Mesendoderm (in vitro differentiated cells): Measurements from ENCODE around the gene TAGLN2.

Experiments
- DNase-seq: peaks from one replicate; pipeline ENCODE4 v3.0.0; 2013
- H2AK5ac ChIP-seq: 2 replicates; pipeline ENCODE4 v1.6.1; 2013; ENCODE audit warnings: low read length, inconsistent platforms
- H2BK120ac ChIP-seq: 2 replicates; pipeline ENCODE4 v1.6.1; 2013; ENCODE audit warnings: low read depth, mild to moderate bottlenecking, low read length, moderate library complexity, mixed read lengths
- H2BK15ac ChIP-seq: replicated peaks from 2 replicates; pipeline ENCODE4 v1.6.1; 2013; ENCODE audit warnings: low read depth, mild to moderate bottlenecking, moderate library complexity
- H2BK5ac ChIP-seq: 2 replicates; pipeline ENCODE4 v1.6.1; 2013; ENCODE audit warnings: low read length, inconsistent platforms
- H3K18ac ChIP-seq: 2 replicates; pipeline ENCODE4 v1.6.1; 2013; ENCODE audit warnings: mild to moderate bottlenecking, low read length, mixed read lengths
- H3K23ac ChIP-seq: one replicate; pipeline ENCODE4 v1.6.1; 2013; ENCODE audit warnings: low read length
- H3K27ac ChIP-seq: 2 replicates; pipeline ENCODE4 v1.5.1; 2013; ENCODE audit warnings: low read depth, mild to moderate bottlenecking, inconsistent platforms, low read length, moderate library complexity
- H3K27me3 ChIP-seq: 2 replicates; pipeline ENCODE4 v1.6.1; 2013; ENCODE audit warnings: low read length, control low read depth, mild to moderate bottlenecking, inconsistent platforms; ENCODE audit not compliant: insufficient read depth, poor library complexity
- H3K36me3 ChIP-seq: 2 replicates; pipeline ENCODE4 v1.6.1; 2013; ENCODE audit warnings: low read length, inconsistent platforms; ENCODE audit not compliant: control insufficient read depth, insufficient read depth
- H3K4ac ChIP-seq: one replicate; pipeline ENCODE4 v1.6.1; 2013; ENCODE audit warnings: low read depth, mild to moderate bottlenecking, low read length, moderate library complexity
- H3K4me1 ChIP-seq: 2 replicates; pipeline ENCODE4 v1.6.1; 2013; ENCODE audit warnings: low read depth, low read length, inconsistent platforms; ENCODE audit not compliant: control insufficient read depth
- H3K4me2 ChIP-seq: 2 replicates; pipeline ENCODE4 v1.6.1; 2013; ENCODE audit warnings: low read length
- H3K4me3 ChIP-seq: 2 replicates; pipeline ENCODE4 v1.5.1; 2013; ENCODE audit warnings: mild to moderate bottlenecking, low read length
- H3K56ac ChIP-seq: one replicate; pipeline ENCODE4 v1.6.1; 2013; ENCODE audit warnings: low read length
- H3K79me1 ChIP-seq: 2 replicates; pipeline ENCODE4 v1.6.1; 2013; ENCODE audit warnings: low read length, inconsistent platforms
- H3K79me2 ChIP-seq: 2 replicates; pipeline ENCODE4 v1.6.1; 2013; ENCODE audit warnings: mild to moderate bottlenecking, low read length; ENCODE audit not compliant: control insufficient read depth, insufficient read depth
- H3K9ac ChIP-seq: 2 replicates; pipeline ENCODE4 v1.6.1; 2013; ENCODE audit warnings: low read length, inconsistent platforms
- H4K5ac ChIP-seq: one replicate; pipeline ENCODE4 v1.6.1; 2013; ENCODE audit warnings: low read length
- H4K8ac ChIP-seq: one replicate; pipeline ENCODE4 v1.6.1; 2013; ENCODE audit warnings: low read depth, mild to moderate bottlenecking, control low read depth, low read length, moderate library complexity
- WGBS: extraction: QIAGEN DNeasy Blood & Tissue Kit; methylation state at CpG from one replicate; pipeline ENCODE4 v1.1.7; 2013; ENCODE audit warnings: low lambda C conversion rate, missing lambda C conversion rate; ENCODE audit not compliant: insufficient coverage; ENCODE audit errors: extremely low coverage; 5-methylcytosine and 5-hydroxymethylcytosine counted together

Gene TAGLN2

GRCh38 chr1:159919236-159919865 lies 6.0 kb downstream of the TAGLN2 start:
- Histone ChIP-seq H3K23ac (no peak overlapping the region), H3K36me3 (peaks cover 8% of the 10 kb centered on the region), H4K8ac (no peak overlapping the region), H3K79me2 (peaks cover 47% of the 10 kb centered on the region), H2AK5ac (no peak overlapping the region), H3K79me1 (peaks cover 21% of the 10 kb centered on the region), H2BK5ac (no peak overlapping the region), H3K4ac (no peak overlapping the region), H3K9ac (no peak overlapping the region), H3K27ac (no peak overlapping the region), H3K4me1 (peaks cover 32% of the 10 kb centered on the region), H3K27me3 (no peaks in the 10 kb centered on the region), H3K56ac (no peak overlapping the region), H3K4me3 (no peak overlapping the region), H2BK120ac (no peak overlapping the region), H2BK15ac (no peak overlapping the region), H3K4me2 (no peak overlapping the region), H3K18ac (no peak overlapping the region), H4K5ac (no peak overlapping the region)
- no CpG with 5 or more reads among the region's 10 CpGs for WGBS
- no peak for DNase-seq

- H3K23ac ChIP-seq, result no peak overlapping the region
- no peak overlapping the region for H3K18ac ChIP-seq
- peaks cover 21% of the 10 kb centered on the region for H3K79me1 ChIP-seq
- H3K27me3 ChIP-seq, result no peaks in the 10 kb centered on the region
- no peak overlapping the region for H3K4ac ChIP-seq
- H4K8ac ChIP-seq, result no peak overlapping the region
- no peak overlapping the region for H3K4me2 ChIP-seq
- no peak overlapping the region for H2AK5ac ChIP-seq
- H3K9ac ChIP-seq, result no peak overlapping the region
- no peak for DNase-seq
- H3K4me1 ChIP-seq, result peaks cover 40% of the 10 kb centered on the region
- H2BK15ac ChIP-seq, result no peak overlapping the region
- no peak overlapping the region for H4K5ac ChIP-seq
- no peak overlapping the region for H2BK120ac ChIP-seq
- no CpG with 5 or more reads among the region's 13 CpGs for WGBS
- H3K27ac ChIP-seq, result no peak overlapping the region
- peaks cover 8% of the 10 kb centered on the region for H3K36me3 ChIP-seq
- H3K56ac ChIP-seq, result no peak overlapping the region
- H3K79me2 ChIP-seq, result peaks cover 39% of the 10 kb centered on the region
- H3K4me3 ChIP-seq, result no peak overlapping the region
- H2BK5ac ChIP-seq, result no peak overlapping the region
These were observed 6.7 kb downstream of the TAGLN2 start for GRCh38 chr1:159918352-159919200.

GRCh38 chr1:159917533-159918351 lies 7.6 kb downstream of the TAGLN2 start:
- Histone ChIP-seq H3K4me1 (peaks cover 39% of the 10 kb centered on the region), H2BK5ac (peak overlapping the region; percentile 14), H3K4me2 (no peak overlapping the region), H4K8ac (no peak overlapping the region), H3K23ac (no peak overlapping the region), H4K5ac (no peak overlapping the region), H3K79me1 (peaks cover 20% of the 10 kb centered on the region), H3K18ac (no peak overlapping the region), H3K4me3 (no peak overlapping the region), H2AK5ac (no peak overlapping the region), H3K9ac (peak overlapping the region; percentile 32), H3K79me2 (peaks cover 32% of the 10 kb centered on the region), H3K36me3 (peaks cover 8% of the 10 kb centered on the region), H2BK120ac (no peak overlapping the region), H3K27me3 (no peaks in the 10 kb centered on the region), H3K56ac (peak overlapping the region; percentile 58), H3K4ac (no peak overlapping the region), H3K27ac (peak overlapping the region; percentile 22), H2BK15ac (no peak overlapping the region)
- no peak for DNase-seq
- WGBS, result no CpG with 5 or more reads among the region's 5 CpGs

- DNase-seq, result peak; percentile 100
- Histone ChIP-seq H4K8ac (no peak overlapping the region), H3K79me2 (peaks cover 19% of the 10 kb centered on the region), H3K4me2 (no peak overlapping the region), H2BK120ac (no peak overlapping the region), H3K9ac (peak overlapping the region; percentile 1), H3K4me1 (peaks cover 36% of the 10 kb centered on the region), H3K18ac (peak overlapping the region; percentile 65), H3K4me3 (no peak overlapping the region), H2BK15ac (no peak overlapping the region), H2AK5ac (no peak overlapping the region), H2BK5ac (peak overlapping the region; percentile 89), H3K56ac (peak overlapping the region; percentile 59), H3K27ac (peak overlapping the region; percentile 81), H3K79me1 (peaks cover 16% of the 10 kb centered on the region), H4K5ac (no peak overlapping the region), H3K23ac (no peak overlapping the region), H3K27me3 (no peaks in the 10 kb centered on the region), H3K4ac (peak overlapping the region; percentile 56), H3K36me3 (peaks cover 8% of the 10 kb centered on the region)
- no CpG with 5 or more reads among the region's 9 CpGs for WGBS
These were observed 8.9 kb downstream of the TAGLN2 start for GRCh38 chr1:159916242-159917051.

- Histone ChIP-seq H2BK5ac (peak overlapping the region; percentile 9), H3K27me3 (no peaks in the 10 kb centered on the region), H3K18ac (peak overlapping the region; percentile 65), H3K79me2 (peaks cover 12% of the 10 kb centered on the region), H3K4me1 (peaks cover 44% of the 10 kb centered on the region), H3K27ac (peak overlapping the region; percentile 81), H3K36me3 (peaks cover 8% of the 10 kb centered on the region), H3K23ac (no peak overlapping the region), H3K79me1 (peaks cover 11% of the 10 kb centered on the region), H4K8ac (no peak overlapping the region), H3K4me2 (no peak overlapping the region), H3K56ac (peak overlapping the region; percentile 59), H2AK5ac (peak overlapping the region; percentile 16), H3K9ac (peak overlapping the region; percentile 1), H3K4ac (peak overlapping the region; percentile 17), H3K4me3 (no peak overlapping the region), H2BK120ac (peak overlapping the region; percentile 33), H4K5ac (no peak overlapping the region), H2BK15ac (no peak overlapping the region)
- DNase-seq, result peak; percentile 96
- WGBS, result no CpG with 5 or more reads among the region's 5 CpGs
These were observed 9.6 kb downstream of the TAGLN2 start for GRCh38 chr1:159915571-159916241.
